Neural cell (in vitro differentiated cells): ENCODE results near the gene YWHAH. TPM values are rescaled to one million over a fixed set of nuclear protein-coding genes. Genes with fewer than 3 reads are reported as not detected.

Experiments used
- H2AFZ ChIP-seq: fragments of 200-600, 300-800 bp; sonication (generic), shearing (Covaris generic); 2 replicates; pipeline ENCODE4 v1.6.0; 2014; ENCODE audit warnings: low read depth, mild to moderate bottlenecking, antibody characterized with exemption, low read length, moderate library complexity
- H3F3A ChIP-seq: fragments of 200-600 bp; shearing (Covaris generic); 2 replicates; pipeline ENCODE4 v1.6.1; 2016; ENCODE audit warnings: mild to moderate bottlenecking, moderate library complexity, mixed read lengths, antibody characterized with exemption, low read length; ENCODE audit not compliant: insufficient read depth, poor library complexity, severe bottlenecking
- H3K27ac ChIP-seq: fragments of 200-600, 300-800 bp; sonication (generic), shearing (Covaris generic); 2 replicates; pipeline ENCODE4 v1.5.1; 2014; ENCODE audit warnings: mild to moderate bottlenecking, low read length, moderate library complexity
- H3K27me3 ChIP-seq: fragments of 300-800, 200-600 bp; sonication (generic), shearing (Covaris generic); 2 replicates; pipeline ENCODE4 v1.6.0; 2014; ENCODE audit warnings: mild to moderate bottlenecking, low read depth, low read length, moderate library complexity; ENCODE audit not compliant: insufficient read depth
- H3K36me3 ChIP-seq: fragments of 300-800, 200-600 bp; sonication (generic), shearing (Covaris generic); 2 replicates; pipeline ENCODE4 v1.5.1; 2014; ENCODE audit warnings: mild to moderate bottlenecking, antibody characterized with exemption, low read length, moderate library complexity; ENCODE audit not compliant: insufficient read depth
- H3K4me2 ChIP-seq: fragments of 300-800, 200-600 bp; sonication (generic), shearing (Covaris generic); 2 replicates; pipeline ENCODE4 v1.6.0; 2014; ENCODE audit warnings: mild to moderate bottlenecking, low read length
- H3K4me3 ChIP-seq: fragments of 300-800, 200-600 bp; sonication (generic), shearing (Covaris generic); 2 replicates; pipeline ENCODE4 v1.5.1; 2014; ENCODE audit warnings: mild to moderate bottlenecking, low read length, moderate library complexity
- H3K79me2 ChIP-seq: fragments of 200-600 bp; shearing (Covaris generic); replicated peaks from 2 replicates; pipeline ENCODE4 v1.6.0; 2014; ENCODE audit warnings: mild to moderate bottlenecking, low read length, moderate library complexity; ENCODE audit not compliant: insufficient read depth
- H3K9ac ChIP-seq: fragments of 300-800, 200-600 bp; sonication (generic), shearing (Covaris generic); 2 replicates; pipeline ENCODE4 v1.6.1; 2016; ENCODE audit warnings: mild to moderate bottlenecking, low read length, mixed read lengths
- H3K9me2 ChIP-seq: fragments of 200-600 bp; shearing (Covaris generic); 2 replicates; pipeline ENCODE4 v1.6.1; 2016; ENCODE audit warnings: mild to moderate bottlenecking, low read length, mixed read lengths; ENCODE audit not compliant: insufficient read depth
- H3K9me3 ChIP-seq: fragments of 200-600, 300-800 bp; sonication (generic), shearing (Covaris generic); 2 replicates; pipeline ENCODE4 v1.6.1; 2016; ENCODE audit warnings: mild to moderate bottlenecking, mixed run types, low read length, moderate library complexity, mixed read lengths
- H4K20me1 ChIP-seq: fragments of 200-600 bp; shearing (Covaris generic); 2 replicates; pipeline ENCODE4 v1.6.1; 2016; ENCODE audit warnings: mild to moderate bottlenecking, mixed run types; ENCODE audit not compliant: insufficient read depth
- EP300 ChIP-seq: fragments of 450-650 bp; conservative IDR thresholded peaks from 2 replicates; pipeline ENCODE4 v1.6.1; 2014; ENCODE audit warnings: antibody characterized with exemption, mild to moderate bottlenecking, moderate library complexity; ENCODE audit not compliant: poor library complexity, severe bottlenecking
- EZH2 ChIP-seq: fragments of 200-600, 300-800 bp; shearing (Covaris generic), sonication (generic); IDR thresholded peaks from 2 replicates; pipeline ENCODE4 v1.6.1; 2014; ENCODE audit warnings: antibody characterized with exemption, low read length, borderline replicate concordance, mild to moderate bottlenecking; ENCODE audit not compliant: insufficient read depth, poor library complexity, severe bottlenecking
- MXI1 ChIP-seq: fragments of 450-650 bp; conservative IDR thresholded peaks from 2 replicates; pipeline ENCODE4 v1.6.1; 2014; ENCODE audit warnings: antibody characterized with exemption, mild to moderate bottlenecking; ENCODE audit not compliant: poor library complexity, severe bottlenecking
- POLR2AphosphoS5 ChIP-seq: IDR thresholded peaks from 2 replicates; pipeline ENCODE4 v1.6.1; 2012
- RAD21 ChIP-seq: fragments of 450-650 bp; conservative IDR thresholded peaks from 2 replicates; pipeline ENCODE4 v1.6.1; 2014; ENCODE audit warnings: antibody characterized with exemption, mild to moderate bottlenecking, moderate library complexity
- SMC3 ChIP-seq: fragments of 450-650 bp; conservative IDR thresholded peaks from 2 replicates; pipeline ENCODE4 v1.6.1; 2014; ENCODE audit warnings: antibody characterized with exemption, mild to moderate bottlenecking, moderate library complexity; ENCODE audit not compliant: poor library complexity
- TAF1 ChIP-seq: IDR thresholded peaks from 2 replicates; pipeline ENCODE4 v1.6.1; 2012; ENCODE audit warnings: low read depth
- polyA plus RNA-seq: library from polyadenylated mRNA; depleted of rRNA; stranded (reverse); fragments of >200 nt; gene quantifications from 2 replicates; pipeline ENCODE4 v1.2.3, GENCODE V29; 2014
- TF ChIP-seq, protein P1 (sequence below): fragments of 450-650 bp; IDR thresholded peaks from 2 replicates; pipeline ENCODE4 v1.5.1; 2014; ENCODE audit warnings: antibody characterized with exemption, mild to moderate bottlenecking, moderate library complexity; ENCODE audit not compliant: poor library complexity, severe bottlenecking
- TF ChIP-seq, protein P2 (sequence below): IDR thresholded peaks from 2 replicates; pipeline ENCODE4 v1.6.1; 2012; ENCODE audit warnings: borderline replicate concordance

Gene YWHAH
- polyA plus RNA-seq, 1 donor from 2014 or later: 300 TPM

DNA sequence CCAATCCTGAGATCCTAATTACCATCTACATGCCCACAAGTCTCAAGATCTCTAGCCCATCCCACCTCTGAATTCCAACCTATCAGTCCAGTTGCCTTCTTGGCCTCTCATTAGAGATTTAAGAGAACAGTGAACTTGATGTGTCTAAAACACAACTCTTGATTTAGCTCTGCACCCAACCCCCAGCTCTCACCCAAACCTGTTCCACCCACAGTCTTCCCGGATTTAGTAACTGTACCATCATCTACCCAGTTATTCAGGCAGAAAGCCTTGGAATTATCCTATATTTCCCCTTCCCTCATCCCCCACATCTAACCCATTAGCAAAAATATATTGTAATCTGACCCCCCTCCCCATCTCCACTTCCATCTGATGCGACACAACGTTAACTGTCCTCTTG is 24.0 kb upstream of the YWHAH start:
- H3K4me3 ChIP-seq: no peak overlapping the region
- no peak overlapping the region for H2AFZ ChIP-seq
- H3K27me3 ChIP-seq: no peaks in the 10 kb centered on the region
- no peak overlapping the region for H3K9ac ChIP-seq
- no peaks in the 10 kb centered on the region for H4K20me1 ChIP-seq
- no peaks in the 10 kb centered on the region for H3K79me2 ChIP-seq
- H3K36me3 ChIP-seq: no peaks in the 10 kb centered on the region
- H3K9me3 ChIP-seq: no peaks in the 10 kb centered on the region
- H3K27ac ChIP-seq: no peak overlapping the region
- TF ChIP-seq EP300 (no peak), RAD21 (no peak), SMC3 (no peak), MXI1 (no peak), EZH2 (no peak), TAF1 (no peak), POLR2AphosphoS5 (no peak)
- TF ChIP-seq, protein P1, sequence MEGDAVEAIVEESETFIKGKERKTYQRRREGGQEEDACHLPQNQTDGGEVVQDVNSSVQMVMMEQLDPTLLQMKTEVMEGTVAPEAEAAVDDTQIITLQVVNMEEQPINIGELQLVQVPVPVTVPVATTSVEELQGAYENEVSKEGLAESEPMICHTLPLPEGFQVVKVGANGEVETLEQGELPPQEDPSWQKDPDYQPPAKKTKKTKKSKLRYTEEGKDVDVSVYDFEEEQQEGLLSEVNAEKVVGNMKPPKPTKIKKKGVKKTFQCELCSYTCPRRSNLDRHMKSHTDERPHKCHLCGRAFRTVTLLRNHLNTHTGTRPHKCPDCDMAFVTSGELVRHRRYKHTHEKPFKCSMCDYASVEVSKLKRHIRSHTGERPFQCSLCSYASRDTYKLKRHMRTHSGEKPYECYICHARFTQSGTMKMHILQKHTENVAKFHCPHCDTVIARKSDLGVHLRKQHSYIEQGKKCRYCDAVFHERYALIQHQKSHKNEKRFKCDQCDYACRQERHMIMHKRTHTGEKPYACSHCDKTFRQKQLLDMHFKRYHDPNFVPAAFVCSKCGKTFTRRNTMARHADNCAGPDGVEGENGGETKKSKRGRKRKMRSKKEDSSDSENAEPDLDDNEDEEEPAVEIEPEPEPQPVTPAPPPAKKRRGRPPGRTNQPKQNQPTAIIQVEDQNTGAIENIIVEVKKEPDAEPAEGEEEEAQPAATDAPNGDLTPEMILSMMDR: no peak
- TF ChIP-seq, protein P2, sequence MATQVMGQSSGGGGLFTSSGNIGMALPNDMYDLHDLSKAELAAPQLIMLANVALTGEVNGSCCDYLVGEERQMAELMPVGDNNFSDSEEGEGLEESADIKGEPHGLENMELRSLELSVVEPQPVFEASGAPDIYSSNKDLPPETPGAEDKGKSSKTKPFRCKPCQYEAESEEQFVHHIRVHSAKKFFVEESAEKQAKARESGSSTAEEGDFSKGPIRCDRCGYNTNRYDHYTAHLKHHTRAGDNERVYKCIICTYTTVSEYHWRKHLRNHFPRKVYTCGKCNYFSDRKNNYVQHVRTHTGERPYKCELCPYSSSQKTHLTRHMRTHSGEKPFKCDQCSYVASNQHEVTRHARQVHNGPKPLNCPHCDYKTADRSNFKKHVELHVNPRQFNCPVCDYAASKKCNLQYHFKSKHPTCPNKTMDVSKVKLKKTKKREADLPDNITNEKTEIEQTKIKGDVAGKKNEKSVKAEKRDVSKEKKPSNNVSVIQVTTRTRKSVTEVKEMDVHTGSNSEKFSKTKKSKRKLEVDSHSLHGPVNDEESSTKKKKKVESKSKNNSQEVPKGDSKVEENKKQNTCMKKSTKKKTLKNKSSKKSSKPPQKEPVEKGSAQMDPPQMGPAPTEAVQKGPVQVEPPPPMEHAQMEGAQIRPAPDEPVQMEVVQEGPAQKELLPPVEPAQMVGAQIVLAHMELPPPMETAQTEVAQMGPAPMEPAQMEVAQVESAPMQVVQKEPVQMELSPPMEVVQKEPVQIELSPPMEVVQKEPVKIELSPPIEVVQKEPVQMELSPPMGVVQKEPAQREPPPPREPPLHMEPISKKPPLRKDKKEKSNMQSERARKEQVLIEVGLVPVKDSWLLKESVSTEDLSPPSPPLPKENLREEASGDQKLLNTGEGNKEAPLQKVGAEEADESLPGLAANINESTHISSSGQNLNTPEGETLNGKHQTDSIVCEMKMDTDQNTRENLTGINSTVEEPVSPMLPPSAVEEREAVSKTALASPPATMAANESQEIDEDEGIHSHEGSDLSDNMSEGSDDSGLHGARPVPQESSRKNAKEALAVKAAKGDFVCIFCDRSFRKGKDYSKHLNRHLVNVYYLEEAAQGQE: no peak
- H3K4me2 ChIP-seq: no peak overlapping the region
- H3F3A ChIP-seq: no peaks in the 10 kb centered on the region
- H3K9me2 ChIP-seq: no peaks in the 10 kb centered on the region

DNA sequence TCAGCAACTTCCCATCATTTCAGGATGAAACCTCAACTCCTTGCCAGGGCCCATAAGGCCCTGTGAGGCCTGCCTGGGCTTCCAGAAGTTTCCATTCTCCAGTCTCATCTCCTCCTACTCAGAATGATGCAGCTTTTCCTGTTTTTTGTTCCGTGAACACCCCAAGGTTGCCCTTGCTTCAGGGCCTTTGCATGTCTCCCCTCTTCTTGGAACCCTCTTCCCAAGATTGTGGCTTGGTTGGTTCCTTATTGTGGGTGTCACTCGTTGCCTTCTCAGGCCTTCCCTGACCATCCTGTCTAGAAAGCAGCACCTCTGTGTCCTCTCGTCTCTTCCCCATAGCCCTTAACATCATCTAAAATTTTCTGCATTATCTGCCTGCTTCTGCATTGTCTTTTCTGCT is 23.2 kb upstream of the YWHAH start:
- no peaks in the 10 kb centered on the region for H3K36me3 ChIP-seq
- H4K20me1 ChIP-seq: no peaks in the 10 kb centered on the region
- H3K27ac ChIP-seq: no peak overlapping the region
- no peaks in the 10 kb centered on the region for H3K9me3 ChIP-seq
- H3K4me3 ChIP-seq: no peak overlapping the region
- no peaks in the 10 kb centered on the region for H3F3A ChIP-seq
- no peaks in the 10 kb centered on the region for H3K9me2 ChIP-seq
- H3K79me2 ChIP-seq: no peaks in the 10 kb centered on the region
- H2AFZ ChIP-seq: no peak overlapping the region
- no peak for TF ChIP-seq RAD21
- TF ChIP-seq MXI1: no peak
- TF ChIP-seq, protein P1: no peak
- no peak for TF ChIP-seq SMC3
- no peak for TF ChIP-seq POLR2AphosphoS5
- TF ChIP-seq, protein P2: no peak
- no peak for TF ChIP-seq TAF1
- no peak for TF ChIP-seq EP300
- TF ChIP-seq EZH2: no peak
- no peak overlapping the region for H3K4me2 ChIP-seq
- H3K27me3 ChIP-seq: no peaks in the 10 kb centered on the region
- H3K9ac ChIP-seq: no peak overlapping the region
